ENCODE measurements around the gene ZNF467.
A peak's percentile ranks its signal among the peaks of the same experiment; 100 is the strongest.

ZNF467 gene

DNA sequence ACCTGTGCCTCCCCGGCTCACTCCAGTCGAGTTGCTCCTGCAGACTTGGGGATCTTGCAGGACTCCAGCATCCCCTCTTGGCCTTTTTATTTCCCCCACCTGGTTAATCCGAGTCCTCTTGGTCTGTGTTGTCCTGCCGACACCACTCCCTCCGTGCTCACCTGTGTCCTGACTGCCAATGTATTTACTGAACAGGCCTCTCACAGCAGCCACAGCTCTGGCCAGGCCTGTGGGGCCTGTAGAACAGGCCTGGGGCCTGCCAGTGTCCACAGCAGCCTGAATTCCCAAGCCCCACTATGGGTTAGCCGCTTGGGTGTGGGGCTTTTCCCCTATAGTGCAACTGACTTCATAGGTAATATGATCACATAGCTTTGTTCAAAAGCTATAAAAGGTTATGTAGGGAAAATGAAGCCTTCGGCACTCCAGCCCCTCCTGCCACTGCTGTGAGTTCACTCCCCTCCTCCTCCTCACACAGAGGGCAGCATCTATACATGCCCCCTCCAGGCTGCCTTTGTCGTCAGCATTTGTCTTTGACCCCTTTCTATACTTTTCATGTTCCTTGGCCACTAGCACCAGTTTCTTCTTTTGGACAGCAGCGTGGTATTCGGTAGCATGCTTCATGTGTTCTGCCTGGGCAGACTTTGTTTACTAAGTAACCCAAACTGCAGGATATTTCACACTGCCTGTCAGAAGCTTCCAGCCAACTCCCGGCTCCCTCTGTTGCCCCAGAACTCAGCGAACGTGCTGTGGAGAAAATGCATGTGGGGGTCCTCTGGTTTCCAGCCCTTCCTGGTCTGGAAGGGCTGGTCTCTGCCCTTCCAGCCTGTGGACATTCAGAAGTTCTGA is 46.1 kb downstream of the ZNF467 start:
- no peak for DNase-seq (ENCODE audit: low read depth)

- DNase-seq (ENCODE audit: low read depth): no peak
These were observed 47.5 kb downstream of the ZNF467 start for GRCh38 chr7:149725916-149726315.

GRCh38 chr7:149725426-149725821 is 48.0 kb downstream of the ZNF467 start:
- DNase-seq (ENCODE audit: low read depth): no peak

GRCh38 chr7:149724661-149725425 is 48.5 kb downstream of the ZNF467 start:
- no peak for DNase-seq (ENCODE audit: low read depth)

DNA sequence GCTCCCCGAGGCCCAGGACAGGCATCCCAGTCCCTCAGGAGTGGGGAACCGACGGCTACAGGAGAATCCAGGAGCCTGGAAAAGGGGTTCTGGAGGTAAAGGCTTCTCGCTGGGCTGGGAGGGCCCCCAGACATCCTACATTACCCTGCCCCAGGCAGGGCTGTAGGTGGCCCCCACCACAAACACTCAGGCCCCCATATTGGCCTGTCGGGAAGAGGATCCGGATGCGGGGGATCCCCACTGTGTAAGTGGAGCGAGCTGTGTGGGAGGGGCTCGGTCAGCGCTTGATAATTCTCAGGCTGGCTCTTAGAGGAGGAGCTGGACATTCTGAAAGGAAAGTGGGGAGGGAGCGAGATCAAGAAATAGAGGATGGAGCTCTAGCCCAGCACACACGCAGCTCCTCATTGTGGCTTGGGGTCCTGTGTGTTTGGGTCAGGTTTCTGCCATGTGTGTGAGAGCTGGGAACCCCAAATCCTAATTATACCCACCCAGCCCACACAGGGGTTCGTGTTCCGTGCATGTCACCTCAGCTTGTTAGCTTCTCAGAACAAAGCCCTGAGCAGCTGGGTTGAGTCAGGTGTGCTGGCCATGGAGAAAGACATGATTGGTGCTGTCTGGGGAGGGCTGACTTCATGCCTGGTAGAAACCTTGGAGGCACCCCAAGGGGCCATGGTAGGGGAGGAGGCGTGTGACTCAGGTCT is 49.4 kb downstream of the ZNF467 start:
- DNase-seq (ENCODE audit: low read depth): no peak

GRCh38 chr7:149723082-149723767 is 50.2 kb downstream of the ZNF467 start:
- no peak for DNase-seq (ENCODE audit: low read depth)

DNA sequence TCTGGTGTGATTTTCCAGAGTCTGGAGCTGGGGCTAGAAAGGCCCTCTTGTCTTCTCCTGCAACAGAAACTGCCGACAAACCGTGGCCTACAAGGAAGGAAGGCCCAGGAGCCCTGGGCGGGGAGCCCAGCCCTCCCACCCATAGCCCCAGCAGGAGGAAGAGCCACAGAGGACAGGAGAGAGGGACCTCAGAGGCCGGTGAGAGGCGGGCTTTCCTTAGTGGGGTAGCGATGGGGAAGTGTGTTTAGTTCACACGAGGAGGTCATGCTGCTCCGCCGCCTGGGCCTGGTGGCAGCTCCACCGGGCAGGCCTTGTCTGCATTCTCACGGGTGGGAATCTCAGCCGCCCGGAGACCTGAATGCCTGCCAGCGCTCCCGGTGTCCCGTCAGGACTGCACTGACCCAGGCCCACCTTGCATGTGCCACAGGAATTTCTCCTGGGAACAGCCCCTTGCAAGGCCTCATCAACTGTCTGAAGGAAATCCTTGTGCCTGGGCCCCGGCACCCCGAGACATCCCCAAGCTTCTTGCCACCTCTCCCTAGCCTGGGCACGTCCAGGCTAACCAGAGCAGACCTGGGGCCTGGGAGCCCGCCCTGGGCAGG is 50.9 kb downstream of the ZNF467 start:
- DNase-seq (ENCODE audit: low read depth): no peak

GRCh38 chr7:149721084-149721601 is 52.2 kb downstream of the ZNF467 start:
- no peak for DNase-seq (ENCODE audit: low read depth)

GRCh38 chr7:149720372-149721083 is 52.9 kb downstream of the ZNF467 start:
- DNase-seq (ENCODE audit: low read depth): no peak

- no peak for DNase-seq (ENCODE audit: low read depth)
These were observed 53.5 kb downstream of the ZNF467 start for GRCh38 chr7:149719912-149720335.

GRCh38 chr7:149719050-149719899 is 54.1 kb downstream of the ZNF467 start:
- peak; percentile 75 for DNase-seq (ENCODE audit: low read depth)

- no peak for DNase-seq (ENCODE audit: low read depth)
These were observed 54.7 kb downstream of the ZNF467 start for GRCh38 chr7:149718730-149719049.

DNA sequence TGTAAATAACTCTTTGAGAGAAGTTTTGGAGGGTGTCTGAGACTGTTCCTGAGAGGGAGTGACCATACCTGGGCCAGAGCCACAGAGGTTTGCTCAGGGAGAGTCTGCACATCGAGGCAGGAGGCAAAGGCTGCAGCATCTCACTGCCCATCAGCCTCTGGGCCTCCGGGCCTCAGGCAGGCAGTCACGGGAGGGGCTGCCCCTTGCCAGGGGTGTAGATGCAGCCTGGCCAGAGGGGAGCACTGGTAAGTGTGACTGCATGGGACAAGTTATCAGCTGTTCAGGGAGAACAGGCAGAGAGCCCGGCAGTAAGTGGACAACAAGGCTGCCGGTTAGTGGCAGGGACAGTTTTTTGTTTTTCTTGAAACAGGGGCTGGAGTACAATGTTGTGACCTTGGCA is 55.9 kb downstream of the ZNF467 start:
- DNase-seq (ENCODE audit: low read depth): no peak

DNA sequence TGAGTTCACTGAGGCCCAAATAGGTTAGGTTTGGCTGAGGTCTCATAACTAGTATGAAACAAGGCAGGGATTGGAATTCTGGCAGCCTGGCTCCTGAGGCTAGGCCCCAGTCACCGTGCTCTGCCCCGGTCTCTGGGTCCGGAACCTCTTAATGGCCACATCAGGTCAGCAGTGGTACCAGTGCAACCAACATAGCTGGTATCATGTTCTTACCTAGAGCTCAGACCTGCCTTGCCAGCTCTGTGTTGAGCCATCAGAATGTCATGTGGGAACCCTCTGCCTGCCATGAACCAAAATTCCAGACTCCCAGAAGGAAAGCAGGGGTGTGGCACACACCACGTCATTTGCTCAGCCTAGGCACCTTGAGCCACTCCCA is 56.5 kb downstream of the ZNF467 start:
- no peak for DNase-seq (ENCODE audit: low read depth)

- peak; percentile 22 for DNase-seq (ENCODE audit: low read depth)
These were observed 57.1 kb downstream of the ZNF467 start for GRCh38 chr7:149716007-149716931.

- no peak for DNase-seq (ENCODE audit: low read depth)
These were observed 57.9 kb downstream of the ZNF467 start for GRCh38 chr7:149715476-149715875.

GRCh38 chr7:149714910-149715471 is 58.4 kb downstream of the ZNF467 start:
- no peak for DNase-seq (ENCODE audit: low read depth)
